ENCODE data around the gene LAYN. TPM values are rescaled to one million over a fixed set of nuclear protein-coding genes. Genes with fewer than 3 reads are reported as not detected.
A peak's percentile ranks its signal among the peaks of the same experiment; 100 is the strongest.

Gene LAYN
- total and polyA plus RNA-seq, 2 experiments from 2014 or later: 7.7 to 12.6 TPM

- Histone ChIP-seq H4K20me1 (ENCODE audit: insufficient read depth, poor library complexity, severe bottlenecking) (no peaks in the 10 kb centered on the region), H3K9me2 (replicated peaks; ENCODE audit: insufficient read depth) (no peaks in the 10 kb centered on the region), H3K4me3 (no peak overlapping the region), H3K4me1 (ENCODE audit: insufficient read depth) (peaks cover 20% of the 10 kb centered on the region), H3K4me2 (no peak overlapping the region), H2AFZ (no peak overlapping the region), H3K27ac (no peak overlapping the region), H3K79me2 (no peaks in the 10 kb centered on the region), H3K9me3 (ENCODE audit: low read depth) (no peaks in the 10 kb centered on the region), H3K27me3 (no peaks in the 10 kb centered on the region), H3K36me3 (replicated peaks; ENCODE audit: insufficient read depth, low read depth) (no peaks in the 10 kb centered on the region)
- DNase-seq (ENCODE audit: low spot score): no peak
- WGBS (ENCODE audit: low lambda C conversion rate, missing lambda C conversion rate): 63% methylated on average over 4 of the region's 4 CpGs
- no peak for TF ChIP-seq EZH2 (IDR thresholded peaks at IDR 0.05; ENCODE audit: borderline replicate concordance)
Measured at GRCh38 chr11:111573821-111574249, 33.3 kb downstream of the LAYN start.

- no peak overlapping the region for H2AFZ ChIP-seq
Measured at GRCh38 chr11:111574373-111575225, 34.1 kb downstream of the LAYN start.

GRCh38 chr11:111575740-111576139 is 35.2 kb downstream of the LAYN start:
- no peak overlapping the region for H3K27ac ChIP-seq
- no peaks in the 10 kb centered on the region for H4K20me1 ChIP-seq (ENCODE audit: insufficient read depth, poor library complexity, severe bottlenecking)
- no peak overlapping the region for H2AFZ ChIP-seq
- H3K4me3 ChIP-seq: no peak overlapping the region
- no peak overlapping the region for H3K4me2 ChIP-seq
- H3K4me1 ChIP-seq (ENCODE audit: insufficient read depth): peaks cover 20% of the 10 kb centered on the region
- no peak for DNase-seq (ENCODE audit: low spot score)
- H3K79me2 ChIP-seq: no peaks in the 10 kb centered on the region
- no peaks in the 10 kb centered on the region for H3K9me2 ChIP-seq (replicated peaks; ENCODE audit: insufficient read depth)
- H3K9me3 ChIP-seq (ENCODE audit: low read depth): no peaks in the 10 kb centered on the region
- H3K36me3 ChIP-seq (replicated peaks; ENCODE audit: insufficient read depth, low read depth): no peaks in the 10 kb centered on the region
- H3K27me3 ChIP-seq: no peaks in the 10 kb centered on the region
- WGBS (ENCODE audit: low lambda C conversion rate, missing lambda C conversion rate): 84% methylated on average over 6 of the region's 6 CpGs
- TF ChIP-seq EZH2 (IDR thresholded peaks at IDR 0.05; ENCODE audit: borderline replicate concordance) (no peak), EZH2phosphoT487 (IDR thresholded peaks at IDR 0.05; ENCODE audit: low read depth, severe bottlenecking, unreplicated experiment) (no peak), CTCF (IDR thresholded peaks at IDR 0.05; ENCODE audit: poor library complexity) (no peak)

More at GRCh38 chr11:111574373-111575225, 34.1 kb downstream of the LAYN start:
- Histone ChIP-seq H3K27me3 (no peaks in the 10 kb centered on the region), H3K4me3 (no peak overlapping the region), H3K27ac (no peak overlapping the region), H3K9me2 (replicated peaks; ENCODE audit: insufficient read depth) (no peaks in the 10 kb centered on the region), H3K79me2 (no peaks in the 10 kb centered on the region), H3K4me2 (peak overlapping the region; percentile 35), H3K9me3 (ENCODE audit: low read depth) (no peaks in the 10 kb centered on the region), H3K36me3 (replicated peaks; ENCODE audit: insufficient read depth, low read depth) (no peaks in the 10 kb centered on the region), H4K20me1 (ENCODE audit: insufficient read depth, poor library complexity, severe bottlenecking) (no peaks in the 10 kb centered on the region), H3K4me1 (ENCODE audit: insufficient read depth) (peaks cover 20% of the 10 kb centered on the region)
- TF ChIP-seq EZH2phosphoT487 (IDR thresholded peaks at IDR 0.05; ENCODE audit: low read depth, severe bottlenecking, unreplicated experiment) (no peak), CTCF (IDR thresholded peaks at IDR 0.05; ENCODE audit: poor library complexity) (no peak), EZH2 (IDR thresholded peaks at IDR 0.05; ENCODE audit: borderline replicate concordance) (no peak)
- DNase-seq (ENCODE audit: low spot score): no peak
- 54% methylated on average over 7 of the region's 7 CpGs for WGBS (ENCODE audit: low lambda C conversion rate, missing lambda C conversion rate)

- H3K4me2 ChIP-seq: no peak overlapping the region
- no peaks in the 10 kb centered on the region for H3K36me3 ChIP-seq (replicated peaks; ENCODE audit: insufficient read depth, low read depth)
- H3K4me1 ChIP-seq (ENCODE audit: insufficient read depth): peaks cover 4% of the 10 kb centered on the region
- H3K9me2 ChIP-seq (replicated peaks; ENCODE audit: insufficient read depth): no peaks in the 10 kb centered on the region
- H4K20me1 ChIP-seq (ENCODE audit: insufficient read depth, poor library complexity, severe bottlenecking): no peaks in the 10 kb centered on the region
- no peaks in the 10 kb centered on the region for H3K9me3 ChIP-seq (ENCODE audit: low read depth)
- H2AFZ ChIP-seq: no peak overlapping the region
- H3K27ac ChIP-seq: no peak overlapping the region
- H3K27me3 ChIP-seq: no peaks in the 10 kb centered on the region
- no peak for DNase-seq (ENCODE audit: low spot score)
- TF ChIP-seq EZH2 (IDR thresholded peaks at IDR 0.05; ENCODE audit: borderline replicate concordance): no peak
- no peak for TF ChIP-seq CTCF (IDR thresholded peaks at IDR 0.05; ENCODE audit: poor library complexity)
- TF ChIP-seq EZH2phosphoT487 (IDR thresholded peaks at IDR 0.05; ENCODE audit: low read depth, severe bottlenecking, unreplicated experiment): no peak
- WGBS (ENCODE audit: low lambda C conversion rate, missing lambda C conversion rate): 80% methylated on average over 4 of the region's 4 CpGs
- H3K79me2 ChIP-seq: no peaks in the 10 kb centered on the region
- H3K4me3 ChIP-seq: no peak overlapping the region
Measured at GRCh38 chr11:111577821-111578220, 37.3 kb downstream of the LAYN start.
